SIG-M5 treated with dmso at 0.1 percent for 504 hours (cell line): ENCODE data around the gene HERC4.
"Not testable (repeated sequence)": the region's sequence is repeated elsewhere in the genome, so short reads cannot be mapped to it uniquely, and the experiment has no call there.

Experiments used
- DNase-seq: peaks from one replicate; lab custom pipeline; 2025; ENCODE audit not compliant: unreplicated experiment; lab: John Stamatoyannopoulos, UW

The HERC4 gene

GRCh38 chr10:68092512-68092911 is 17.4 kb upstream of the HERC4 start:
- DNase-seq: no peak

- no peak for DNase-seq
Measured at GRCh38 chr10:68090586-68090985, 15.5 kb upstream of the HERC4 start.

GRCh38 chr10:68088740-68089139 is 13.7 kb upstream of the HERC4 start:
- DNase-seq: no peak

- DNase-seq: no peak
Measured at GRCh38 chr10:68087685-68088401, 12.8 kb upstream of the HERC4 start.

GRCh38 chr10:68086910-68087684 is 12.0 kb upstream of the HERC4 start:
- no peak for DNase-seq

GRCh38 chr10:68086011-68086410 is 10.9 kb upstream of the HERC4 start:
- DNase-seq: no peak

- DNase-seq: no peak
Measured at GRCh38 chr10:68084469-68084868, 9.4 kb upstream of the HERC4 start.

GRCh38 chr10:68083953-68084352 is 8.9 kb upstream of the HERC4 start:
- DNase-seq: no peak

- no peak for DNase-seq
Measured at GRCh38 chr10:68082872-68083271, 7.8 kb upstream of the HERC4 start.

- no peak for DNase-seq
Measured at GRCh38 chr10:68081916-68082315, 6.8 kb upstream of the HERC4 start.

- no peak for DNase-seq
Measured at GRCh38 chr10:68080853-68081431, 5.9 kb upstream of the HERC4 start.

GRCh38 chr10:68079434-68079833 is 4.4 kb upstream of the HERC4 start:
- DNase-seq: no peak

GRCh38 chr10:68077026-68077425 is 1.9 kb upstream of the HERC4 start:
- DNase-seq: no peak

GRCh38 chr10:68076081-68076480 is 998 bp upstream of the HERC4 start:
- not testable (repeated sequence) for DNase-seq

- no peak for DNase-seq
Measured at GRCh38 chr10:68075550-68076004, 494 bp upstream of the HERC4 start.

- peak; percentile 26 for DNase-seq
Measured at GRCh38 chr10:68074031-68074774, 880 bp downstream of the HERC4 start.

- no peak for DNase-seq
Measured at GRCh38 chr10:68073631-68074030, 1.5 kb downstream of the HERC4 start.

- no peak for DNase-seq
Measured at GRCh38 chr10:68067508-68067907, 7.6 kb downstream of the HERC4 start.

GRCh38 chr10:68067029-68067428 is 8.1 kb downstream of the HERC4 start:
- DNase-seq: no peak

- no peak for DNase-seq
Measured at GRCh38 chr10:68053553-68053952, 21.5 kb downstream of the HERC4 start.

GRCh38 chr10:68052463-68052862 is 22.6 kb downstream of the HERC4 start:
- peak; percentile 78 for DNase-seq
